MM.1S (cell line): ENCODE data around the gene SMAD3.

ENCODE experiments used
- CTCF ChIP-seq: fragments of 300-600 bp; sonication (generic); IDR thresholded peaks from 2 replicates; pipeline ENCODE4 v1.5.1; 2016; ENCODE audit warnings: antibody characterized with exemption, low read length, mixed read lengths
- EZH2 ChIP-seq: fragments of 300-600 bp; sonication (generic); optimal IDR thresholded peaks from 2 replicates; pipeline ENCODE3; 2017; ENCODE audit warnings: low read depth, mild to moderate bottlenecking, antibody characterized with exemption, low read length, mixed read lengths

- TF ChIP-seq CTCF (no peak), EZH2 (no peak)
Measured at GRCh38 chr15:67193223-67193990, 128.0 kb downstream of the SMAD3 start.
